Left colon (tissue), 2 donors: Measurements from ENCODE around the gene ZP1. TPM values are rescaled to one million over a fixed set of nuclear protein-coding genes. Genes with fewer than 3 reads are reported as not detected.
A peak's percentile ranks its signal among the peaks of the same experiment; 100 is the strongest.
"Not testable (repeated sequence)": the region's sequence is repeated elsewhere in the genome, so short reads cannot be mapped to it uniquely, and the experiment has no call there.

Experiments used
- ATAC-seq: fragments of 200-7000 bp; cut with Tn5 transposase; one replicate; pipeline ENCODE4 v1.9.1; 2020; ENCODE audit warnings: mild to moderate bottlenecking, moderate library complexity
- DNase-seq, 2 donors: peaks; one replicate each; pipeline ENCODE4 v3.0.0-alpha.2; 2020
- intact Hi-C, 2 donors: fragments of 100-400 bp; cut with DNase I in 1 of 2; cut with micrococcal nuclease in 1 of 2; formaldehyde crosslinking; loops; one replicate each; pipeline versions ENCODE4 v1.11.2 to v1.14.0; 2022; cut with DNase I, micrococcal nuclease
- total RNA-seq, 2 donors: library from RNA; stranded (reverse); fragmentation: NEBNext Ultra II Directional; extraction: Animal tissue kit (Norgen Biotek cat#: 25700); gene quantifications; one replicate each; pipeline ENCODE4 v1.2.1, GENCODE V29; 2021
- donor health status: DM: no; HTN: no; CAD: no.
- donor health status: DM: yes; HTN: yes; CAD: no.

Gene ZP1
- total RNA-seq, 2 donors from 2014 or later: 0.17 TPM; not detected in 1

DNA sequence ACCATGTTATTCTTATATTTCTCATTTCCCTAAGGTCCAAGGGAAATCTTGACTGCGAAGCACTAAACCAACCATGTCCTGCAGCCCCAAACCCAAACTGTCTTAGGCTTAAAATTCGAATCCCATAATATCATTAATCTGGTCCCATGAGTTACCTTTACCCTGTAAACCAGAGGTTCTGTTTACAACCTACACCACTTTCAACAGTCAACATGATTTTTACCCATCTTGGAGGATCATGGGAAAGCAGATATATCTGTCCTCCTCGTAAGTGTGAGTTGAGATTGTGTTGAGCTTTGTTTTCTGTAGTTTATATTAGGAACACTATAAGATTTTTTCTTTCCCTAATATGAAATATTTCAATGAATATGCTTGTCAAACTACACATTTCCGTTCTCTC is 32.6 kb downstream of the ZP1 start:
- intact Hi-C loops: loop anchor here in 1 of 2 donors (5.0 kb wide), 1 partner anchor 68 kb away; no protein-coding TSS in a partner anchor
- no peak for ATAC-seq
- DNase-seq: no peak

DNA sequence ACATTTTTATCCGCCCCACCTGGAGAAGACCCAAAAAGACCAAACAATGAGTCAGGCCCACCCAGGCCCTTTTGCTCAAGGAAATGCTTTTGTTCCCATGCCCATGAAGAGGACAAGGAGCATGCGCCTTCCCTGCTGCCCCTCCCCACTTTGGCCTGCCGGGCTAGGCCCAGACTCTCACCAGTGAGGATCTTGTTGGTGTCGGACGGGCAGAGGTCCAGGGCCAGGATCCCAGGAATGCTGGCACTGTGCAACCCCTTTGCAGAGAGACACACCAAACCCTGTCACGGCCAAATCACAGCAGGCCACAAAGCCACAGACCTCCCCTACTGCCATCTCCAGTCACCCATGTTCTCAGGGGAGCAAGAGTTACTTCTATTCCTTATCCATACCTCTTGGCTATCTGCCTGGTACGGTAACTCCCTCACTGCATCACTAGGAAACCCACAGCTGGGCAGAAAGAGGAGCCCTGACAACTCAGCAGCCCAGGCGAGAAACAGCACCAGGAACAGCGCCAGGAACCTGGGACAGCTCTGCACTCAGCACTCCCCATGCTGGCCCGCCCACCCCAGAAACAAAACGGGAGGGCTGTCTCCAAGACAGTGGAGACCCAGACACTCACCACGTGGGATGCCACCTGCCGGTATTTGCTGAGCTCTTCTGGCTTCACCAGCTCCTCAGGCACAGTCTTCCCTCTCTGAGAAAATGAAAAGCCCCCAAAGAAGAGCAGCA is 33.5 kb downstream of the ZP1 start:
- intact Hi-C loops: no loop called here
- DNase-seq (no peak), ATAC-seq (no peak)

DNA sequence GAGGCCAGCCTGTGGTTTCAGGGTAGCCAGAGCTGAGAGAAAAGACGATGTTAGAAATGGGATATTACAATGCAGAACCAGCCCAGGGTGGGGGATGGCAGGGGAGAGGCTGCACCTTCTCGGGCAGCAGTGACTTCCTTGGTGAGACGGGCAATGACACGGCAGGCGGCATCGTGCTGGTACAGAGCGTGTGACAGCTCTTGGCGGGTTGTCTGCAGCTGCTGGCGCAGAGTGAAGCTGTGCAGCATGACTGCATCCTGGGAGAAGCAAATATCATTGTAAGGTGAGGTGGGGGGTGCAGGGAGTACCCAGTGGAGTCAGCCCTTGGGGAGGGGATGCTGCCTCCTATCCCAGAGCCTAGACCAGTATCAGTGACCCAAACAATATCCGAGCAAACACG is 35.3 kb downstream of the ZP1 start:
- DNase-seq (no peak), ATAC-seq (no peak)
- intact Hi-C loops: no loop called here

DNA sequence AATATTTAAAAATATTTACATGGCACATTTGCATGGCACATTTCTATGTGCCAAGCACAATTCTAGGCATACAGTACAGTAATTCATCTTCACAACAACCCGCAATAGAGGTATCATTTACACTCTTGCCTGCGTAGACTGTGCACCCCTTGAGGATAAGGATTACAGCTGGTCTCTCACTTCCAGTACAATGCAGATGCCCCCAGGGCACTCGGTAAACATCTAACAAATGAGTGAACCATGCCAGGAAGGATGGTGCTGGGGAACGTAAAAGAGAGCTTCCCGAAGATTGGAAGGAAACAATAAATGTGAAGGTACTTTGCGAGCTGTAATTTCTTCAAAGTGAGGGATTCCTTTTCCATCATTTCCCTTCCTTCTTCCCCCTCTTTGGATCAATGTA is 37.7 kb downstream of the ZP1 start:
- intact Hi-C loops: no loop called here
- DNase-seq (peak in 1 of 2 donors; percentile 4), ATAC-seq (no peak)

DNA sequence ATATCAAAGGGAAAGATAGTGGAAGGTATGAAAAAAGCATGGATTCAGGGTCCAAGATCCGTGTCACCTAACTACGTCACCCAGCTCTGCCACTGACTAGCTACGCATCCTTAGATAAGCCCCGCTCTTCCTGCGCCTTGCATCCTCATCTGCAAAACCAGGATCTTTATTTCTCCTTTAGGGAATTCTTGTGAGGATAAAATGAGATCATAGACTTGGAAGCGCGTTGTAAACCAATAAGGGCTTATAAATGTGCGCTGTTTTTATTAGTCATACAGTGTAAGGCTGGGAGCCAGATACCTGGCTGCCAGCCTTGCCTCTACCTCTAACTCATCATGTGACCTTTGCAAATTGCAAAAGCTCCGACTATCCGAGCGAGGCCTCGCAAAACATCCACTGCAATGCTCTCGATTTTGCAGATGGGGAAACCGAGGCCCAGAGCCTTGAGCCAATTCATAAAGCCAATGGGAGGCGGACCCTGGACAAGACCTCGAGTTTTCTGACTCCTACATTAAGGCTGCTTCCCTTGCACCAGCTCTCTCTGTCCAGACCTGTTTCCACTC is 38.3 kb downstream of the ZP1 start:
- peak; percentile 47 for ATAC-seq
- intact Hi-C loops: no loop called here
- DNase-seq: peak; percentile 26 to 38

DNA sequence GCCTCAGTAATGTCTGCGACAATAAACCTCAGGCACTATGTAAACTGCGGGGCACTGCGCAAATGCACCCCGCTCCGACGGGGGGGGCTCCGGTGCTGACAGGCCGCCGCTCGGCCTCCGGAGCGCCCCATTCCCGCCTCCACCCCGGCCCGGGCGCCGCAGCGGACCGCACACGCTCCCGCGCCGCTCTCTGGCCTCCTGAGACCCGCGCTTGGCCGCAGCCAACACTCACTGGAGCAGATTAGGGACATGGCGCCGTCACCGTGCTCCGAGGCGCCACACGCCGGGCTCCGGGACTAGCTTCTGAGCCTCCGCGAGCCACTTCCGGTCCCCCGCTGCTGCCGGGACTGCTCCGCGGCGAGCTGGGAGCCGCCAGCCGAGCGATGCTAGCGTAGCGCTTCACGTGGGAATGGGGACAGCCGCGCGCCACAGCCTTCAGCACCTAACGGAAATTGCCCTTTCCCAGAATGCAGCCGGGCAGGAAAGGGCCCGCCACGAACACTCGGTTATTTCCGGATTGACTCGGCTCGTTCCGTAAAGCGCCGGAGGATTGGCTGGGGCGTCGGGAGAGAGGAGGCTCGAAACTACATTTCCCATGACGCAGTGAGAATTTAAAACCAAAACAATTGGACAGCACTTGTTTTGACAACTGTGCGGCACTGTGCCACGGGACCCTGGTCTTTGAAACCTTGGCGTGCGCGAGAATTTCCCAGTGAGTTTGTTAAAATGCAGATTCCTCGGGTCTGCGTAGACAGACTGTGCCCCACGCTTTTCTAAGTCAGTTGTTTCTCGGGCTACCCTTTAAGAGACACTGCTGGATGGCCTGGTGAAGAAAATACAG is 39.0 kb downstream of the ZP1 start, which contains the start of gene PRPF19:
PRPF19 (minus strand) TSS at position 454 of the 841 bp plus-strand sequence; CDS start at position 251, 203 bp downstream.
- DNase-seq: peak; percentile 96 to 98
- ATAC-seq: peak; percentile 89
- intact Hi-C loops: no loop called here

DNA sequence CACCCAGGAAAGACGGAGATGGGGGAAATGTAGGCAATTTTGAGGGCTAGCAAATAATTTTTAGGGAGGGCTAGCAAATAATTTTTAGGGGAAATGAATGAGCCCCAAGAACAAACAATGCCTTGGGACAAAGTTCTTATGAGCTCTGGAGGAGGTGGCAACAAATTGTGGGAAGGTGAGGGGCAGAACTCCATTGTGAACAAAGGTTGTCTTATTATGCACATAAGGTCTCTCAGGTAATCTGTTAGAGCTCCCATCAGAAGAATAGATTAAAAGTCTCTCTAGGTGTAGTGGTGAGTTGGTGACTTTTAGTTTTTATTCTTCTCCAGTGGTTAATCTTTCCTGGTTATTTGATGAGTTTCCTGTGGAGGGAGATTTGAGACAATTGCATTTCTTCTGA is 41.5 kb downstream of the ZP1 start:
- intact Hi-C loops: no loop called here

DNA sequence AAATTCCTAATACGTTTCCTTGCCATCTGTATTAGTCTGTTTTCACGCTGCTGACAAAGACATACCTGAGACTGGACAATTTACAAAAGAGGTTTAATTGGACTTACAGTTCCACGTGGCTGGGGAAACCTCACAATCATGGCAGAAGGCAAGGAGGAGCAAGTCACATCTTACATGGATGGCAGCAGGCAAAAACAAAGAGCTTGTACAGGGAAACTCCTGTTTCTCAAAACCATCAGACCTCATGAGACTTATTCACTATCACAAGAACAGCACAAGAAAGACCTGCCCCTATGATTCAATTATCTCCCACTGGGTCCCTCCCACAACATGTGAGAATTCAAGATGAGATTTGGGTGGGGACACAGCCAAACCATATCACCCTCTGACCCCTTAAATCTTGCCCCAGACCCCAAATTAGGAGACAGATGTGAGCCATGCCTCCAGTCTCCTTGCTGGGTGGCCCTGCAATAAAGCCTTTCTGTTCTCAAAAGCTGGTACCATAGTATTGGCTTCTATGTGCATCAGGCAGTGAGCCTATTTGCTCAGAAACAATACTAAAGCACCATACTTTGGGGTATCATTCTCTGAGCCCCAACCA is 42.4 kb downstream of the ZP1 start:
- intact Hi-C loops, ATAC-seq, DNase-seq: not testable (repeated sequence)

More for the DNA sequence above, 41.5 kb downstream of the ZP1 start:
- ATAC-seq (no peak), DNase-seq (no peak)

DNA sequence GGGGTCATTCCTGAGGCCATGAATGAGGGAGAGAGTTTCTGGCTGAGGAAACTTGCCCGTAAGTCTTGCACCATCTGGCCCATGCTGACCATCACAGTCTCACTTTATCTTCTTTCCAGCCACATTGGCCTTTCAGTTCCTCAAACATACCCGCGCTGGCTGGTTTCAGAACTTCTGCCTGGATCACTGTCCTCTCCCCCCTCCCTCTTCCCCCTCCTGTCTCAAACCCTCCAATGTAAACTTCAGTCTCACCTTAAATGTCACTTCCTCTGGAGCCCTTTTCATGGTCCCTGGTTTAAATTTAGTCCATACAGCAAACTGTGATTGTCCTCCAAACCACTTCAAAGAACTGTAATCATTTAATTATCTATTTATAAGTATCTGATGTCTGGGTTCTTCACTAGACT is 42.9 kb downstream of the ZP1 start:
- peak in 1 of 2 donors; percentile 61 for DNase-seq
- ATAC-seq: no peak
- intact Hi-C loops: no loop called here

DNA sequence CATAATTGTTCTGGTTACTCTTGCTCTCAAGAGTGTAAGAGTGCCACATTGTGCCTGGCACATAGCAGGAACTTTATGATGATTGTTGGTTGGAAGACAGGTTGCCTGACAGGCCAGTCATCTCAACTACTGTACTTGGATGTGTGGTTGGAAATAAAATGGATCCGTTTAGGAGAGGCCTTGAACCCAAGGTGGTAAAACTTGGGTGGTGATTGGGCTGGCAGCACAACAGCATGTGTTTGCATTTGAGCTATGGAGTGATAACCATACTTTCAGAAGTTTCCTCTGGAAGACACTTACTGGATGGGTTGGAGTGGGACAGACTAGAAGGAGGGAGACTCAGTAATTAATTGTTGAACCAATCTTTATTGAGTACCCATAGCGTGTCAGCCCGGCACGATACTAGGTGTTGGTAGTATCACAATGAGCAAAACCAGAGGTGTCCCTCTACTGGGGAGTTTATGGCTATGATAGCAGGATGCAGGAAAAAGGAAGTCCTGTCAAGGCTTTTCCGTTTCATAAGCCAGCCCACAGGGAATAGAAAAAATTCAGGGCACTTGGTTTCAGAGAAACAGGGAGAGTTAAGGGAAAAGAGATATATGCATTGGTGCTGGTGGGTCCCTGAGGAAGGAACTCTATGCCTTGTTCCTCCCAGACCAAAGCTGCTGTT is 43.5 kb downstream of the ZP1 start:
- intact Hi-C loops: no loop called here
- DNase-seq: no peak

DNA sequence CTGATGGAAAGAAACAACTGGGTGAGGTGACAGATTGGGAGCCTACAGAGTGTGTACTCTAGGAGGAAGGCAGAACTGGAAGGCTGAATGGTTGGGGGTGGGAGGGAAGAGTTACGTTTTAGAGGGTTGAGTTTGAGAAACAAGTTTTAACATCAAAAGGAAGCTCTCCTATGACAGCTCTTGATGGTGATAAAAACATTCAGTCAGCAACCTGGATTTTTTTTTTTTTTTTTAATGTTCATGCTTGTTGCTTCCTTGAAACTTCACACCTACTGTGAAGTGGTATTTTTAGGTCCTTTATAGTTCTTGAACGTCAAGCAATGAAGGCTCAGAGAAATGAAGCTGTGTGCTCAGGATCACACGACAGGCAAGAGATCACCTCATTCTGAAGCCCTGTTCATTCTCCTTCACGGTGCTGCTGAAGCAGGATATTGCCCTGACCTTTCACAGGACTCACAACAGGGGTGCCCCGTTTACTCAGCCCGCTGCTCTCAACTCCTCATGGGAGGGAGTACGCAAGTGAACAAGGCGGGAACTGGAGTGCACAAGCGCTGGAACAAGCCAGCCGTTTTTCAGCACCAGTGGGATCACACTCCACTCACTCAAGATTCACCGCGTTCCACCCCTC is 45.0 kb downstream of the ZP1 start:
- ATAC-seq (no peak), DNase-seq (no peak)
- intact Hi-C loops: no loop called here

More for the DNA sequence above, 43.5 kb downstream of the ZP1 start:
- no peak for ATAC-seq

DNA sequence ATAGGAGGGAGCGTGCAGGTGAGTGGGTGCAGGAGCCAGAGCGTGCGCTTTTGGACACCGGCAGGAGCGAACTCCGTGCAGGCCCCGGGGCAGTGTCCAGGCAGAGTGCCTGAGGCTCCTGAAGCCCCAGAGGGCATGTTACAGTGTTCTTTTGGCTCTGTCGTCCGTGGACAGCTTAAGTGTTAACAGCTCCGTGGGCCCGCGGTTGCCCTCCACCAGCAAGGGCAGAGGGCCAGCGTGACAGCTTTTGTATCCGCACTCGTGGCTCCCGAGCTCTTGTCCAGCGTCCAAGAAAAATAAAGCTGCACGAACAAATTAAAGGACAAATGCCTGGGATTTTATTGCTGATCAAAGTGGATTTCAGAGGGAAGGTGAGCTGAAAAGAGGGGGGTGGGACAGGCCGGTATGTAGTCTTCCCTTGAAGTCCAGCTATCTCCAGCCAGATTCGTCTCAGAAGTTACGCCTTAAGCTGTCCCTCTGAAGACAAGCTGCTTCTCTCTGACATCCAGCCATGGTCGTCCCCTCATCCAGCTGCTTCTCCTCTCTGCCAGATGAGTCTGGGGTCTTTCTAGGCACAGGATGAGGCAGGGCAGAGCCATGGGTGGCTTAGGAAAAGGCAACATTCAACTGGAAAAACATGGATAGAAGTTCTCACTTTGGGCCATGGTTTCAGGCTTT is 45.6 kb downstream of the ZP1 start:
- intact Hi-C loops: no loop called here
- peak in 1 of 2 donors; percentile 25 for DNase-seq
- no peak for ATAC-seq

DNA sequence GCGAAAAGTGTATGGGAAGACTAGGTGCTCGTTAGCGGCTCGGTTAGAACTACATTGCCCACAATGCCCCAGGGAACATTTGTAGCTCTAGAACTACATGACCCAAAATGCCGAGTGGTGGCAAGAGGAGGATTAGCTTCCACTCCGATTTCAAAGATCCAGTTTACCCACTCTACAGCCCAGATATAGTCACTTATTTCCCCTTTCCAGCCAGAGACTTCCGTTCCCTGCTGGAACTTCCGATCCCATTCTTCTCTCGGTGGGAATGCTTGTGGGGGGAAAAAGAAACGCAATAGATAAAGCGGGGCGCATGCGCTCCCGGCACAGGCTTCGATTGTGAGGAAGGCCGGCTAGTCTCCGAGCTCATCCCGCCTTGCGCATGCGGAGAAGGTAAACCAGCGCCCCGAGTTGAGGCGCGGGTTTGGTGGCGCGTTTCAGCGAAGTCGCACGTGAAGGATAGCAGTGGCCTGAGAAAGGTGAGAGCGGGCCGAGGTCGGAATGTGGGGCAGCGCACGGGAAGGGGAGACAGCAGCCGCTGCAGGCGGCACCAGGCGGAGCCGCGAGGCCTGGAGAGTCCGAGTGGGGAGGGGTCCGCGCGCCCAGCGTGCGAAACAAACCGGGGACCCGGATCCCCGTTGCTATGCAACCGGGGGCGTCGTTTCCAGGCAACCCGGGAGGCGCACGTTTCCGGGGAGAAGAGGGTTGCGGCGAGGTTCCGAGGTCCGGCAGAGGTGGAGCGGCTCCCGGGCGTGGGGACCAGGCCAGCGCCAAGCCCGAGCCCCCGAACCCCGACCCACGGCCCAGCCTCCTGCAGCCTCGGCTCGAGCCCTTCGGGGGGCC is 46.7 kb downstream of the ZP1 start, which contains the start of gene TMEM109:
TMEM109 (plus strand) TSS at position 366 of the 840 bp plus-strand sequence. CDS start 5,536 bp downstream, outside the sequence.
- DNase-seq: peak; percentile 88 to 90
- ATAC-seq: peak; percentile 81
- intact Hi-C loops: no loop called here

DNA sequence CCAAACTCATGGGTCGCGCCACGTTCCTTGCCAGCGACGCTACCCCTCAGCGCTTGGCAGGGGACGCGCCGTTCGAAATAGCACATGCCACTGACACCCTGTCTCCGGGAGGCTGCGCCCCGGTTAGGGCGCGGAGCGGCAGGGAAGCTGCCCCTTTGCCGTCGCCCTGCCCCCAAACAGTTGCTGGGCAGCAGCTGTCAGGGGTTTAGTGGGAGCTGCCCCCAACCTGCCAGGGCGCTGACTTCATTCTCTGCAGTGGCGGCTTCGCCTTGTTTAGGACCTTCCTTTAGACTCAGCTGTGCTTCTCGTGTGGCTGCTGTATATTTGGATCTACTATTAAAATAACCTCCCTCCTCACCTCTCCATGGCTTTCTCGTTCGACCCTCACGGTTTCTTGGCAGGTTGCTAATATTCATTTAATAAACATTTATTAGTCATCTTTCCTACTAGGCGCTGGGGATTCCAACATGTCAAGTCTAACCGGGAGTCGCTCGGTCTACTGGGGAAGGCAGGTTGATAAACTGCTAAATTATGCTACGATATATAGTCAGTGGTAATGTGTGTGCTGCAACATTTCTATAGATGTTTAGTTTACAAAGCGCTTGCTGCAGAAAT is 47.4 kb downstream of the ZP1 start:
- peak; percentile 52 for ATAC-seq
- intact Hi-C loops: no loop called here
- DNase-seq: peak; percentile 38 to 55

DNA sequence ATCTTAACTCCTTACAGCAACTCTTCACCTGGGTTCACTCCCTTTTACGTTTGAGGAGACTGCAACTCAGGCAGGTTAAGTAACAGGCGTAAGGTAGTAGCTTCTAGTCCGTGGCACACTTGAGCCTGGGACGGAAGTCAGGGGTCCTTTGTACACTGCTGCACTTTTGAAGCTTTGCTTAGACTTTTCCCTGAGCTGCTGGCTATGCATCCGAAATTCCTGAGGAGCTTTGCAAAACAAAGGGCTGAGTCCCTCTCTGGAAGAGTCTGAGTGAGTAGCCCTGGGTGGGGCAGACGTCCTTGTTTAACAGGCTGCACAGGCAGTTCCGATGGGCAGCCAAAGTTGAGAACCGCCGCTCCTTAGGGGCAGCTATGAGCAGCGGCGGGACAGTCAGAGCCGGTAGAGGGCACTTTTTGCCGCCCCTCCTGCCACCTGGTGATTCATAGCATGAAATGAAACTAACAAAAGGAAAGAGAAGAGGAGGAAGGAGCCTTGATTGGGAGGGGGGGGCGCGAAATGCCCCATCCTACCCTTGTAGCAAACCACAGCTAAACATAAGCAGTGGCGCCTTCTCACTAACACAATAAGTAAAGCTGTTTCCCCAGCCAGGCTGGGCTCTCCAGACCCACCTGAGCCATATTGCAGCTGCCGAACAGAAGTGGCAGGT is 48.0 kb downstream of the ZP1 start:
- intact Hi-C loops: no loop called here
- peak; percentile 45 for ATAC-seq
- peak; percentile 67 to 75 for DNase-seq
